ENCODE data around the gene TBRG4.

The TBRG4 gene

DNA sequence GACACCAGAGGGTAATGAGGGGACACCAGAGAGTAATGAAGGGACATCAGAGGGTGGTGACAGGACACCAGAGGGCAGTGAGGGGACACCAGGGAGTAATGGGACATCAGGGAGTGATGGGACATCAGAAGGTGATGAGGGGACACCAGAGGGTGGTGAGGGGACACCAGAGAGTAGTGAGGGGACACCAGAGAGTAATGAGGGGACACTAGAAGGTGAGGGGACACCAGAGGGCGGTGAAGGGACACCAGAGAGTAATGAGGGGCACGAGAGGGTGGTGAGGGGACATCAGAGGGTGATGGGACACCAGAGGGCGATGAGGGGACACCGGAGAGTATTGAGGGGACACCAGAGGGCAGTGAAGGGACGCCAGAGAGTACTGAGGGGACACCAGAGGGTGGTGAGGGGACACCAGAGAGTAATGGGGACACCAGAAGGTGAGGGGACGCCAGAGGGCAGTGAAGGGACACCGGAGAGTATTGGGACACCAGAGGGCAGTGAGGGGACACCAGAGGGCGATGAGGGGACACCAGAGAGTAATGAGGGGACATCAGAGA is 33.3 kb downstream of the TBRG4 start:
- no peak overlapping the region for H3K4me3 ChIP-seq (ENCODE audit: low read length)
- no peak for DNase-seq (ENCODE audit: low read depth)
- TF ChIP-seq, protein P1, sequence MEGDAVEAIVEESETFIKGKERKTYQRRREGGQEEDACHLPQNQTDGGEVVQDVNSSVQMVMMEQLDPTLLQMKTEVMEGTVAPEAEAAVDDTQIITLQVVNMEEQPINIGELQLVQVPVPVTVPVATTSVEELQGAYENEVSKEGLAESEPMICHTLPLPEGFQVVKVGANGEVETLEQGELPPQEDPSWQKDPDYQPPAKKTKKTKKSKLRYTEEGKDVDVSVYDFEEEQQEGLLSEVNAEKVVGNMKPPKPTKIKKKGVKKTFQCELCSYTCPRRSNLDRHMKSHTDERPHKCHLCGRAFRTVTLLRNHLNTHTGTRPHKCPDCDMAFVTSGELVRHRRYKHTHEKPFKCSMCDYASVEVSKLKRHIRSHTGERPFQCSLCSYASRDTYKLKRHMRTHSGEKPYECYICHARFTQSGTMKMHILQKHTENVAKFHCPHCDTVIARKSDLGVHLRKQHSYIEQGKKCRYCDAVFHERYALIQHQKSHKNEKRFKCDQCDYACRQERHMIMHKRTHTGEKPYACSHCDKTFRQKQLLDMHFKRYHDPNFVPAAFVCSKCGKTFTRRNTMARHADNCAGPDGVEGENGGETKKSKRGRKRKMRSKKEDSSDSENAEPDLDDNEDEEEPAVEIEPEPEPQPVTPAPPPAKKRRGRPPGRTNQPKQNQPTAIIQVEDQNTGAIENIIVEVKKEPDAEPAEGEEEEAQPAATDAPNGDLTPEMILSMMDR (conservative IDR thresholded peaks at IDR 0.05; ENCODE audit: low read depth, low read length) = no peak

DNA sequence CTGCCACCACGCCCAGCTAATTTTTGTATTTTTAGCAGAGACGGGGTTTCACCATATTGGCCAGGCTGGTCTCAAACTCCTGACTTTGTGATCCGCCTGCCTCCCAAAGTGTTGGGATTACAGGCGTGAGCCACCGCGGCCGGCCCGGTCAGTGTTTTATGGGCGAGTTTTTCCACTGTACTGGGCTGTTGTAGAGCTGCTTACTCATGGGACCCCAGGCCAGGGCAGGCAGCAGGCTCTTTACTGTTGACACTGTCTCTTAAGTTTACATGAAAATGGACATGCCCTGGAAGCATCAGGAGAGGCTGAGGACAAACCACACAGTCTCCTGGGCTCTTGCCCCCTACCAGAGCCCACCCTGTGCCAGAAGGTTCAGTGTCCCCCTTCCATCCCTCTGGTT is 33.9 kb downstream of the TBRG4 start:
- TF ChIP-seq, protein P1 (conservative IDR thresholded peaks at IDR 0.05; ENCODE audit: low read depth, low read length) = no peak
- no peak overlapping the region for H3K4me3 ChIP-seq (ENCODE audit: low read length)
- DNase-seq (ENCODE audit: low read depth) = no peak

DNA sequence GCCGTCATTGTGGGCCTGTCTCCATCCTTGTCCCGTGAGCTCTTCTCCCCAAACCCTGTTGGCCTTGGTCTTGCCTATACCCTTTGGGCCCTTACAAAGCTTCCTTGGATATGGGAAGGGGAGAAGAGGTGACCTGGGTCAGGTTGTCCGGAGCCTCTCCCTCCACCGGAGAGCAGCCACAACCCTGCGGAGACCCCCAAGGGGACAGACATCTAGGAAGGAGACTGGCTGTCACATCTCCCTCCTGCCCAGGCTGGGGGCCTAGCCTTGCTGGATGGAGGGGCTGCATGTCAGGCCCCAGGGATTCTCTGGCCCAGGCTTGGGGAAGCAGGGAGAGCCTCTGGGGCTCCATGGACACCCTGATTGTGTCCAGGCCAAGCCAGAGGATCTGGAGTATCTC is 34.6 kb downstream of the TBRG4 start:
- TF ChIP-seq, protein P1 (conservative IDR thresholded peaks at IDR 0.05; ENCODE audit: low read depth, low read length) = no peak
- no peak overlapping the region for H3K4me3 ChIP-seq (ENCODE audit: low read length)
- DNase-seq (ENCODE audit: low read depth) = no peak

DNA sequence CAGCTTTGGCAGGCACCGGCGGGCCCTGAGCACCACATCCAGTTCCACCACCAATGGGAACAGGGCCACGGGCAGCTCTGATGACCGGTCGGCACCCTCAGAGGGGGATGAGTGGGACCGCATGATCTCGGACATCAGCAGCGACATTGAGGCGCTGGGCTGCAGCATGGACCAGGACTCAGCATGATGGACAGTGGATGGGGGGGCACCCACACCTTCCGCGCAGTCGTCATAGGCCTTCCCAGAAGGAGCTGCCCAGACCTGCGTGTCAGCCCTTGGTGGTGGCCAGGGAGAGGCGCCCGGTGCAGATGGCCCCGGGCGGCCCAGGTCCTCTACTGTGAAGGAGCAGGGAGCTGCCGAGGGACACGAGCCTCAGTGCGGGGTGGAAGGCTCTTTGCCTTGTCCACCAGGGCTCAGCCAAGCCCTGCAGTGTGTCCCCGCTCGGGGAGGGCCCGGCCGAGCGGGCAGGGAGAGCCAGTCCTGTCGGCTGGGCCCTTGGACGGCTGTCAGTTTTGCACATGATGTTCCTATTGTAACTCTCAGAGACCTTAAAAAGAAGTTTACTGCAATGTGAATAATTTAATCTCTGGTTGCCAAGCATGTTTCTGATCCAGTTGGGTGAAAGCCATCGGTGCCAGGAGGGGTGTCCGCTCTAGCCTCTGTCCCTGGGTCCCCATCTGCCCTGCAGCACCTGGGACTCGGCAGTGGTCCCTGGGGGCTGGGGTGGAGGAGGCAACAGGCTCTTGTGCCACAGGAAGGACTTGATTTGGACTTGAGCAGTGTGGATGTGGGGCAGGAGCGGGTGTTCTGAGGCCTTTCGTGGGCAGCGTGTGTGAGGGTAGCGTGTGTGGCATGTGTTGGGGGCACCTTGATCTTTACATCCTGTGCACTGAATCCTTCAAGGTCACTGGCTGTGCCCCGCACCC is 35.4 kb downstream of the TBRG4 start:
- H3K4me3 ChIP-seq (ENCODE audit: low read length) = no peak overlapping the region
- TF ChIP-seq, protein P1 (conservative IDR thresholded peaks at IDR 0.05; ENCODE audit: low read depth, low read length) = no peak
- DNase-seq (ENCODE audit: low read depth) = no peak

DNA sequence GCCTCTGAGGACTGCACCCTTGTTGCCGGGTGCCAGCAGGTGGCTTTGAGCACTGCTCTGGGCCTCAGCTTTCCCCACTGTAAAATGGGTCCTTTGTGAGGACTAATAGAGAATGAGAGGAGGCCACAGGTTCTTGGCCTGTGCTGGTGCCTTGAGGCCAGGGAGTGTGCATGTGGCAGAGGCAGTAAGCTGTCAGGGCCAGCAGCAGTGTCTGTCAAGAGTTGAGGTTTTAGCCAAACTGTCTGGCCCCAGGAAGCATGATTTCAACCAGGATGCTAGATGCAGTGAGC is 36.2 kb downstream of the TBRG4 start:
- DNase-seq (ENCODE audit: low read depth) = no peak
- TF ChIP-seq, protein P1 (conservative IDR thresholded peaks at IDR 0.05; ENCODE audit: low read depth, low read length) = no peak
- no peak overlapping the region for H3K4me3 ChIP-seq (ENCODE audit: low read length)

DNA sequence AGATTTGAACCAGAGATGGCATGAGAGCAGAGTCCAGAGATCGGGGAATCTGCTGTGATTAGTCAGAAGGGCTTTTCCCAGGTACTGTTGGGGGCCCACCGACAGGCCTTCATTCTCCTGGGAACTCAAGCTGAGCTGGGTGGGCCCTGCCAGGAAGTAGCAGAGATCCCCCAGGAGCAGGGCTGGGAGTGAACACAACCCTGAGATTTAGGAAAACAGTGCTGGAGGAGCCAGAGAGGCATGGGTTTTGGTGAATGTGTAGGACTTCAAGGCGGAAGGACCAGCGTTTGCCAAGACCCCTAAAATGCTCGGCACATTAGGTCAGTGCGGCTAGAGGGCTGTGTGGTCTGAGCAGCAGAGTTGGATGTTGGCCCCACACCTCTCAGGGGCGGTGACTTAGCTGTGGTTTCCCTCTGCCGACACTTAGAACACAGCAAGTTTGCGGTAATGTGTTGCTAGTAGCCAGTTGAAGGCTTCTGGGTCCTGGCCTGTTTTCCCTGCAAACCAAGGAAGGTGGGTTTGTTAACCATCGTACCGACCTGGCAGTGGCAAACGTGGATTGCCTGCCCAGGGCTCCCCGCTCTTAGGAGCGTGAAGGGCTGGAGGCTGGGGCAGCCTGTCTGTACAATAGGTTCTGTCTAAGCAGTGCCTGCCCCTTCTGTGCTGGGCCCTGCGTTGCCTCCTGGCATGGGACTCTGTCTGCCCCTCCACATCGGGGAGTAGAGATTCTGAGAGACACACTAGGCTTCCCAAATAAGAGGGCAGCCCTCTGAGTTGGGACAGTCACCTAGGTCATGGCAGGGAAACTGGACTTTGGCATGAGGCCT is 36.8 kb downstream of the TBRG4 start:
- TF ChIP-seq, protein P1 (conservative IDR thresholded peaks at IDR 0.05; ENCODE audit: low read depth, low read length) = no peak
- DNase-seq (ENCODE audit: low read depth) = no peak
- H3K4me3 ChIP-seq (ENCODE audit: low read length) = no peak overlapping the region
